IMR-90 (cell line): ENCODE results near the gene PDZD2. TPM values are rescaled to one million over a fixed set of nuclear protein-coding genes. Genes with fewer than 3 reads are reported as not detected.

Source experiments
- ATAC-seq: fragments of 200-7000 bp; cut with Tn5 transposase; 2 replicates; pipeline ENCODE4 v1.9.1; 2020; ENCODE audit warnings: low read depth, mild to moderate bottlenecking, moderate library complexity
- BruUV-seq: library from RNA; stranded (reverse); fragments of 400-500 nt; replicated peaks from 2 replicates; lab custom pipeline; 2021; lab: Mats Ljungman, UMichigan
- CTCF ChIA-PET: fragments of 300-600 bp; formaldehyde crosslinking; extraction: SDS; loops from one replicate; lab custom pipeline; 2021; ENCODE audit warnings: antibody characterized with exemption; lab: Yijun Ruan, JAX
- POLR2A ChIA-PET: fragments of 300-600 bp; sonication (Branson Sonifier 250); formaldehyde crosslinking; loops from one replicate; lab custom pipeline; 2022; ENCODE audit warnings: antibody characterized with exemption; ENCODE audit not compliant: unreplicated experiment; lab: Charles Lee
- DNase-seq: peaks from one replicate; pipeline ENCODE4 v3.0.0; 2013
- H2AFZ ChIP-seq: replicated peaks from 2 replicates; pipeline ENCODE3; 2013; ENCODE audit warnings: low read length, mild to moderate bottlenecking; ENCODE audit not compliant: poor library complexity
- H2AK5ac ChIP-seq: 2 replicates; pipeline ENCODE4 v1.6.1; 2013; ENCODE audit warnings: low read depth, low read length, inconsistent platforms
- H2AK9ac ChIP-seq: replicated peaks from 2 replicates; pipeline ENCODE3; 2013; ENCODE audit warnings: mild to moderate bottlenecking, low read depth, low read length, moderate library complexity; ENCODE audit not compliant: poor library complexity
- H2BK120ac ChIP-seq: 2 replicates; pipeline ENCODE4 v1.6.1; 2013; ENCODE audit warnings: low read depth, low read length, inconsistent platforms
- H2BK15ac ChIP-seq: 3 replicates; pipeline ENCODE4 v1.6.1; 2013; ENCODE audit warnings: low read depth, low read length, inconsistent platforms
- H2BK20ac ChIP-seq: 2 replicates; pipeline ENCODE4 v1.6.1; 2013; ENCODE audit warnings: low read depth, mild to moderate bottlenecking, inconsistent platforms, low read length, moderate library complexity
- H2BK5ac ChIP-seq: 2 replicates; pipeline ENCODE4 v1.6.1; 2013; ENCODE audit warnings: mild to moderate bottlenecking, low read depth, low read length, inconsistent platforms; ENCODE audit not compliant: poor library complexity, severe bottlenecking
- H3K14ac ChIP-seq: replicated peaks from 2 replicates; pipeline ENCODE4 v1.6.1; 2013; ENCODE audit warnings: low read depth, low read length, inconsistent platforms
- H3K18ac ChIP-seq: 2 replicates; pipeline ENCODE4 v1.6.1; 2013; ENCODE audit warnings: low read depth, low read length, control low read depth
- H3K23ac ChIP-seq: 2 replicates; pipeline ENCODE4 v1.6.1; 2013; ENCODE audit warnings: low read depth, low read length, inconsistent platforms
- H3K27ac ChIP-seq: 2 replicates; pipeline ENCODE4 v1.5.1; 2013; ENCODE audit warnings: mild to moderate bottlenecking, control low read depth, low read length; ENCODE audit not compliant: insufficient read depth
- H3K27me3 ChIP-seq: 2 replicates; pipeline ENCODE4 v1.6.1; 2013; ENCODE audit warnings: low read length; ENCODE audit not compliant: control insufficient read depth, insufficient read depth
- H3K36me3 ChIP-seq: 2 replicates; pipeline ENCODE4 v1.6.1; 2013; ENCODE audit warnings: low read length, mixed read lengths; ENCODE audit not compliant: control insufficient read depth, insufficient read depth
- H3K4ac ChIP-seq: 2 replicates; pipeline ENCODE4 v1.6.1; 2013; ENCODE audit warnings: low read depth, low read length, inconsistent platforms
- H3K4me1 ChIP-seq: 2 replicates; pipeline ENCODE4 v1.6.1; 2013; ENCODE audit warnings: low read length, mixed read lengths; ENCODE audit not compliant: control insufficient read depth, insufficient read depth
- H3K4me2 ChIP-seq: 2 replicates; pipeline ENCODE4 v1.6.1; 2013; ENCODE audit warnings: low read depth, mild to moderate bottlenecking, control low read depth, low read length, moderate library complexity
- H3K4me3 ChIP-seq: 2 replicates; pipeline ENCODE4 v1.5.1; 2013; ENCODE audit warnings: low read depth, mild to moderate bottlenecking, control low read depth, low read length, moderate library complexity; ENCODE audit not compliant: insufficient read depth
- H3K56ac ChIP-seq: 2 replicates; pipeline ENCODE4 v1.6.1; 2013; ENCODE audit warnings: low read length, inconsistent platforms; ENCODE audit not compliant: insufficient read depth; ENCODE audit errors: extremely low read depth
- H3K79me1 ChIP-seq, 2 experiments: 2 replicates each; pipeline ENCODE4 v1.6.1; 2013; ENCODE audit warnings: low read length in 2 of 2, inconsistent platforms in 1 of 2, low read depth in 1 of 2
- H3K9ac ChIP-seq: 2 replicates; pipeline ENCODE4 v1.6.1; 2013; ENCODE audit warnings: low read depth, low read length, control low read depth
- H3K9me1 ChIP-seq: 2 replicates; pipeline ENCODE4 v1.6.1; 2013; ENCODE audit warnings: low read length, inconsistent platforms; ENCODE audit not compliant: insufficient read depth
- H3K9me3 ChIP-seq: 2 replicates; pipeline ENCODE4 v1.6.1; 2013; ENCODE audit warnings: low read length; ENCODE audit not compliant: control insufficient read depth, insufficient read depth
- H4K20me1 ChIP-seq: 2 replicates; pipeline ENCODE4 v1.6.1; 2013; ENCODE audit warnings: low read length, inconsistent platforms; ENCODE audit not compliant: insufficient read depth
- H4K5ac ChIP-seq: 2 replicates; pipeline ENCODE4 v1.6.1; 2013; ENCODE audit warnings: mild to moderate bottlenecking, low read depth, low read length, control low read depth
- H4K8ac ChIP-seq, 2 experiments: 2 replicates each; pipeline ENCODE4 v1.6.1; 2013; ENCODE audit warnings: low read depth in 2 of 2, low read length in 2 of 2, control low read depth in 1 of 2, inconsistent platforms in 1 of 2
- H4K91ac ChIP-seq: 2 replicates; pipeline ENCODE4 v1.6.1; 2013; ENCODE audit warnings: low read depth, low read length, inconsistent platforms; ENCODE audit not compliant: insufficient read depth
- FOS ChIP-seq: fragments of 150-350 bp; IDR thresholded peaks from 2 replicates; pipeline ENCODE4 v1.6.1; 2016; ENCODE audit warnings: low read depth, low read length
- WGBS, 2 experiments: methylation state at CpG; one replicate each; pipeline versions ENCODE4 v1.1.5 to v1.1.7; 2013; ENCODE audit warnings: missing lambda C conversion rate in 2 of 2; ENCODE audit not compliant: insufficient read length in 1 of 2; ENCODE audit errors: extremely low coverage in 2 of 2; 5-methylcytosine and 5-hydroxymethylcytosine counted together
- dilution Hi-C: fragments of 300-500 bp; cut with HindIII; formaldehyde crosslinking; loops from one replicate; pipeline ENCODE4 v1.14.3; 2018; ENCODE audit warnings: low sequenced_read_pairs; ENCODE audit not compliant: unreplicated experiment
- in situ Hi-C: fragments of 300-500 bp; cut with MboI; formaldehyde crosslinking; loops from 3 replicates; pipeline ENCODE4 v1.14.3; 2019; ENCODE audit warnings: low sequenced_read_pairs, inconsistent platforms, mixed read lengths
- intact Hi-C: fragments of 100-400 bp; cut with micrococcal nuclease; formaldehyde crosslinking; loops from 2 replicates; pipeline ENCODE4 v1.10.0; 2022
- polyA plus RNA-seq, 3 experiments: library from polyadenylated mRNA; depleted of rRNA; stranded (reverse); fragments of >200 nt; gene quantifications; 2 replicates each; pipeline ENCODE4 v1.2.3, GENCODE V29; 2012; ENCODE audit warnings: low replicate concordance in 1 of 3
- total RNA-seq: library from RNA; depleted of rRNA; stranded (reverse); fragments of >200 nt; gene quantifications from 2 replicates; pipeline ENCODE4 v1.2.3, GENCODE V29; 2012

The PDZD2 gene
- total and polyA plus RNA-seq, 2 of the 4 experiments (the other 2 are of a cell fraction) = under 0.01 to 0.02 TPM

DNA sequence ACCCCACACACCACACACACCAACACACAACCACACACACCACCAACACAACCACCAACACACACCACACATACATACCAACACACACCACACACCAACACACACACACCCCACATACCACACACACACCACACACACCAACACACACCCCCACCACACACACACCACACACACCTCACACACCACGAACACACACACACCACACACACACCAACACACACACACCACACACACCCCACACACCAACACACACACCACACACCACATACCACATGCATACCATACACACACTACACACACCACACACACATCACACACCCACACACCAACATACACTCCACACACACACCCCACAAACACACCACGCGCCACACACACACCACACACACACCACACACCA is 363.8 kb downstream of the PDZD2 start:
- Histone ChIP-seq H2BK15ac (no peak overlapping the region), H3K18ac (no peak overlapping the region), H3K36me3 (no peaks in the 10 kb centered on the region), H2BK20ac (no peak overlapping the region), H4K20me1 (no peaks in the 10 kb centered on the region), H3K27ac (no peak overlapping the region), H2AFZ (no peak overlapping the region), H3K4me2 (no peak overlapping the region), H3K56ac (no peak overlapping the region), H3K9me1 (no peaks in the 10 kb centered on the region), H3K14ac (no peak overlapping the region), H4K8ac (no peak overlapping the region), H3K4me3 (no peak overlapping the region), H2BK120ac (no peak overlapping the region), H3K9me3 (no peaks in the 10 kb centered on the region), H3K79me1 (no peaks in the 10 kb centered on the region), H3K4me1 (no peaks in the 10 kb centered on the region), H2AK9ac (no peak overlapping the region), H4K5ac (no peak overlapping the region), H3K4ac (no peak overlapping the region), H3K27me3 (peaks cover 10% of the 10 kb centered on the region), H2BK5ac (peak overlapping the region; percentile 89), H3K9ac (no peak overlapping the region), H2AK5ac (no peak overlapping the region), H3K23ac (no peak overlapping the region), H4K91ac (no peak overlapping the region)
- BruUV-seq = no TSS peak
- intact Hi-C loops (no loop called here), dilution Hi-C loops (no loop called here), in situ Hi-C loops (no loop called here)
- 44% methylated on average over 2 of the region's 3 CpGs; no CpG with 5 or more reads in 1 of the 2 experiments for WGBS, 2 experiments
- no peak for TF ChIP-seq FOS
- ATAC-seq (no peak), DNase-seq (no peak)
- ChIA-PET POLR2A (no interaction called here), CTCF (no interaction called here)
